GM13977 (cell line): Measurements from ENCODE around the gene ZBTB7C.

ENCODE experiments used
- DNase-seq: peaks from one replicate; pipeline ENCODE4 v3.0.0; 2012; ENCODE audit warnings: low spot score
- in situ Hi-C: fragments of 300-500 bp; cut with MboI; formaldehyde crosslinking; loops from one replicate; pipeline ENCODE4 v1.12.0; 2022; ENCODE audit warnings: low sequenced_read_pairs, low pct_unique_long_range_greater_than_20kb, mixed read lengths, inconsistent platforms; ENCODE audit not compliant: unreplicated experiment
- TF ChIP-seq, protein P1 (sequence below): IDR thresholded peaks from 2 replicates; pipeline ENCODE4 v1.5.1; 2012; ENCODE audit warnings: mild to moderate bottlenecking, control low read depth; ENCODE audit not compliant: insufficient read depth; ENCODE audit errors: extremely low read depth, missing control alignments

ZBTB7C gene

DNA sequence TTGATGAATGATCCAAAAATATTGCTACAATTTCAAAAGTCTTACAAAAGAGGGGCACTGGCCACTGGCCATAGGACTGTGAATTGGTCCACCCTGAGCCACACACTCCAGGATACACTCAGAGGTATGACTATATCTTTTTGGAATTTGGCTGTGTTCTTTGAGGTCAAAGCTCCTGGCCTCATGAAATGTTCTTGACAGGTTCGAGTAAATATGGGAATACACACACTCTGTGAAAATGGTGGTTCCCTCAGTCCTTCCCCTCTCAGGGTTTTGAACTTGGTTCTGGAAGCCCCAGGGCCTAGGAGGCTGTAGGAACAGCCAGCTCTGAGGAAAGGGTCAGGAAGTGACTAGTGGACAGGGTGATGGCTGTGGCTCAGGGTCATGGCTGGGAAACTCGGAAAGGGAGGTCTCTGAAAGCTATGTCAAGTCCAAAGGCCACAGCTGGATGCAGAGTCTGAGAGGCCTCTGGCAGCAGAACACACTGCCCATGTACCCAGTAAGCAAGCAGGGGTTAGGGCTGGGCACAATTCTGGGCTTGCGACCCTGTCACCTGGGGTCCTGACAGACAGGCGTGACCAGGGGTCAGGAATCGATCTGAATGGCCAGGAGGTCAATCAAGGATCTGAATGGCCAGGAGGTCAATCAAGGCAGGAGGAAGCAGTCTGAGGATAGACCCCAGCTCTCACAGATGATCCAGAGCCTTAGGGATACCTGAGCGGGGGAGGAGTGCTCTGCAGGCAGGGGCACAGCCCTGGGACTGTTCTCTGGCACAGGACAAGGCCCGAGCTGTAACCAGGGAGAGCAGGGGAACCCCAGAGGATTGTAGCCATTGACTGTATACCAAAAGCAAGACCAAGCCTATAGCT lies 255.3 kb downstream of the ZBTB7C start:
- DNase-seq: no peak
- in situ Hi-C loops: no loop called here
- TF ChIP-seq, protein P1, sequence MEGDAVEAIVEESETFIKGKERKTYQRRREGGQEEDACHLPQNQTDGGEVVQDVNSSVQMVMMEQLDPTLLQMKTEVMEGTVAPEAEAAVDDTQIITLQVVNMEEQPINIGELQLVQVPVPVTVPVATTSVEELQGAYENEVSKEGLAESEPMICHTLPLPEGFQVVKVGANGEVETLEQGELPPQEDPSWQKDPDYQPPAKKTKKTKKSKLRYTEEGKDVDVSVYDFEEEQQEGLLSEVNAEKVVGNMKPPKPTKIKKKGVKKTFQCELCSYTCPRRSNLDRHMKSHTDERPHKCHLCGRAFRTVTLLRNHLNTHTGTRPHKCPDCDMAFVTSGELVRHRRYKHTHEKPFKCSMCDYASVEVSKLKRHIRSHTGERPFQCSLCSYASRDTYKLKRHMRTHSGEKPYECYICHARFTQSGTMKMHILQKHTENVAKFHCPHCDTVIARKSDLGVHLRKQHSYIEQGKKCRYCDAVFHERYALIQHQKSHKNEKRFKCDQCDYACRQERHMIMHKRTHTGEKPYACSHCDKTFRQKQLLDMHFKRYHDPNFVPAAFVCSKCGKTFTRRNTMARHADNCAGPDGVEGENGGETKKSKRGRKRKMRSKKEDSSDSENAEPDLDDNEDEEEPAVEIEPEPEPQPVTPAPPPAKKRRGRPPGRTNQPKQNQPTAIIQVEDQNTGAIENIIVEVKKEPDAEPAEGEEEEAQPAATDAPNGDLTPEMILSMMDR: no peak

- no peak for DNase-seq
- in situ Hi-C loops: no loop called here
- TF ChIP-seq, protein P1: no peak
Measured at GRCh38 chr18:48152549-48152948, 256.6 kb downstream of the ZBTB7C start.

- TF ChIP-seq, protein P1: no peak
- DNase-seq: no peak
- in situ Hi-C loops: no loop called here
Measured at GRCh38 chr18:48151421-48152065, 257.6 kb downstream of the ZBTB7C start.

DNA sequence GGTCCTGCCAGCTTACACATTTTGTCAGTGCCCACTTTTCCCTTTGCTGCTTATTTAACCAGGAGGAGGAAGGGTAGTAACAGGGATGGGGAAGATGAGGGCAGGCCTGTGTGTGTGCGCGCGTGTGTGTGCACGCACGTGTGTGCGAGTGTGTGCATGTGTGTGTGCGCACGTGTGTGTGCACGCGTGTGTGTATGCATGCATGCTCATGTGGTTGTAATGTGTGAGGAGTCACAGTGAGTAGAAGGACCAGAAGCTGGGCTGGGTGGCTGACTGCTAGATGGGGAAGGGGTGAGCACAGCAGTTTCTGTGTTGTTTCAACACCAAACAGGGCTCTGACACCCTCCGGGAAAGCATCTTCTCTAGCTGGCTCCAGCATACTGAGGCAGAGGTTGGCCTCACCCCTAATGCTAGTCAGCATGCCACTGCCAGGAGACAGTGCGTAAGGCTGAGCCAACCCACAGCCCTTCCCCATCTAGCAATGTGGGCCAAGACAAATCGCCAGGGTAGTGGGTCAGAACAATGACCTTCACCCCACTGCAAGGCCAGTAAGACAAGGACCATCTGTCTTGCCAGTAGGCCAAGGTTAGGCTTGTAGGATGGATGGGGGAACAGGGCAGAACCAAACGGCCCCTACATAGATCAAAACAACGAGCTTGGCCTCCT lies 260.0 kb downstream of the ZBTB7C start:
- in situ Hi-C loops: no loop called here

DNA sequence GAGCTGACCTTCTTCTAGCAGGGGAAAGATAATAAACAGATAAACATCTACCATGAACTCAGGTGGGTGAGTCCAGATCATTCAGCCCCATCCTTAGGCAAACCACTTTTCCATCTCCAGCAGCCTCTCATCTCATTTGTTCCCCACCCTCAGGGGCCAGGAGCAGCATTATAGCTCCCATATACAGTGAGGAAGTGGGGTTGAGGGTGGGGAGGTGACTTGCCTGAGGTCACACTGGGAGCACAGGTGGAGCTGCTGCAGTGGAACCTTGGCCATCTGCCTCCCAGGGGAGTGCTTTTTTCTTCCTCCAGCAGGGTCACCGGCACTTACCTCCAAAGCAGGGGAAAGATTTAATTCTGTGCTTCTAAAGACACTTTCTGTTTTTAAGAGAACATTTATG lies 266.2 kb downstream of the ZBTB7C start:
- DNase-seq: no peak
- TF ChIP-seq, protein P1: no peak
- in situ Hi-C loops: no loop called here

More for the DNA sequence above, 260.0 kb downstream of the ZBTB7C start:
- TF ChIP-seq, protein P1: no peak
- no peak for DNase-seq

DNA sequence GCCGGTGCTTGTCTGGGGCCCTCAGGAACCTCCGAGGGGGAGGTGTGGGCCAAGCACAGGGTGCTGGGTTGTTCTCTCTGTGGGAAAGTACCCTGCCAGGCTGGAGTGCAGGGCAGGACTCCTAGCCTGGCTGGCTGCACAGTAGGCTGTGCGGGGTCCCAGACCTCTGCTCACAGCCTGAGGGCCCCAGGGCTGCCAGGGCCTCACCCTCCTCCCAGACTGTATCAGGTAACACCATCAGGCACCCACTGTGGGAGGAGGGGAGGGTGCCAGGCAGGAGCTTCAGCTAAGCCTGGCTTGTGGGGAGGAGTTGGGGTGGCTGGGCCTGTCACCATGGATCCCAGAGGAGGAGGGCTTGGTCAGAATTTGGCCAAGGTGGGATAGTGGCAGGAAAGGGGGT lies 266.8 kb downstream of the ZBTB7C start:
- in situ Hi-C loops: no loop called here

More for the DNA sequence above, 266.8 kb downstream of the ZBTB7C start:
- DNase-seq: no peak
- TF ChIP-seq, protein P1: no peak
